Kidney (tissue), 14 donors: ENCODE data around the gene SPC25. TPM values are rescaled to one million over a fixed set of nuclear protein-coding genes. Genes with fewer than 3 reads are reported as not detected.
"Not testable (repeated sequence)": the region's sequence is repeated elsewhere in the genome, so short reads cannot be mapped to it uniquely, and the experiment has no call there.

Experiments used
- DNase-seq, 5 donors: peaks; one replicate each; pipeline ENCODE4 v3.0.0-alpha.2; 2013 to 2020
- FAIRE-seq: peaks from 2 replicates; lab custom pipeline; 2012; peaks lifted over from hg19 to GRCh38; lab: Jason Lieb, UNC
- H3K27ac ChIP-seq, 2 donors: one replicate each; pipeline ENCODE4 v1.7.0; 2013; ENCODE audit warnings: low read depth in 2 of 2, low read length in 2 of 2, inconsistent platforms in 1 of 2
- H3K27me3 ChIP-seq: one replicate; pipeline ENCODE4 v1.7.1; 2013; ENCODE audit warnings: low read length, inconsistent platforms; ENCODE audit not compliant: control insufficient read depth, insufficient read depth
- H3K36me3 ChIP-seq, 3 donors: one replicate each; pipeline versions ENCODE4 v1.7.0 to v1.7.1; 2013; ENCODE audit warnings: low read length in 3 of 3, control low read depth in 1 of 3, inconsistent platforms in 1 of 3; ENCODE audit not compliant: insufficient read depth in 3 of 3, control insufficient read depth in 2 of 3
- H3K4me1 ChIP-seq, 3 donors: one replicate each; pipeline versions ENCODE4 v1.7.0 to v1.7.1; 2013; ENCODE audit warnings: low read length in 3 of 3, inconsistent platforms in 1 of 3, low read depth in 1 of 3; ENCODE audit not compliant: control insufficient read depth in 2 of 3, insufficient read depth in 2 of 3
- H3K4me3 ChIP-seq, 3 donors: one replicate each; pipeline versions ENCODE4 v1.7.0 to v1.8.1; 2013; ENCODE audit warnings: low read length in 3 of 3, control low read depth in 1 of 3, inconsistent platforms in 1 of 3
- H3K9ac ChIP-seq, 3 donors: one replicate each; pipeline versions ENCODE4 v1.7.0 to v1.7.1; 2013; ENCODE audit warnings: low read length in 3 of 3, control low read depth in 1 of 3, inconsistent platforms in 1 of 3
- H3K9me3 ChIP-seq, 3 donors: one replicate each; pipeline versions ENCODE4 v1.7.0 to v1.7.1; 2013; ENCODE audit warnings: low read length in 3 of 3, control low read depth in 1 of 3, inconsistent platforms in 1 of 3; ENCODE audit not compliant: control insufficient read depth in 2 of 3, insufficient read depth in 1 of 3
- CTCF ChIP-seq: IDR thresholded peaks from 3 replicates; pipeline ENCODE4 v1.5.1; 2012; ENCODE audit warnings: mild to moderate bottlenecking, moderate library complexity, borderline replicate concordance; ENCODE audit not compliant: insufficient read depth; ENCODE audit errors: extremely low read depth
- intact Hi-C: fragments of 100-400 bp; cut with DNase I; formaldehyde crosslinking; loops from one replicate; pipeline ENCODE4 v1.11.1; 2022
- polyA plus RNA-seq: library from polyadenylated mRNA; stranded (reverse); fragments of 350-450 nt; fragmentation: Illumina TruSeq; extraction: RNeasy Lipid Tissue Mini Kit (QIAGEN cat#74804); gene quantifications from one replicate; pipeline ENCODE4 v1.2.3, GENCODE V29; 2014; ENCODE audit warnings: low read depth, low replicate concordance; ENCODE audit not compliant: insufficient read depth
- total RNA-seq: library from RNA; stranded (reverse); fragmentation: NEBNext Ultra II Directional; extraction: Animal tissue kit (Norgen Biotek cat#: 25700); gene quantifications from one replicate; pipeline ENCODE4 v1.2.1, GENCODE V29; 2021
- donor health status: control.
- donor health status: control.
- donor health status: control.
- donor health status: control.
- donor health status: control.
- donor health status: DM: yes; HTN: yes; CAD: no.
- donor health status: Normal renal cell carcinoma (clear cell type).

The SPC25 gene
- total and polyA plus RNA-seq, 2 donors from 2014 or later, result 0.79 TPM; not detected in 1

- intact Hi-C loops, result no loop called here
- no peaks in the 10 kb centered on the region for H3K27me3 ChIP-seq
- no peak for FAIRE-seq
- H3K9me3 ChIP-seq, result no peaks in the 10 kb centered on the region
- no peak overlapping the region for H3K9ac ChIP-seq
- no peak for DNase-seq
- H3K27ac ChIP-seq, result no peak overlapping the region
- no peaks in the 10 kb centered on the region for H3K4me1 ChIP-seq
- TF ChIP-seq CTCF, result no peak
- H3K36me3 ChIP-seq, result no peaks in the 10 kb centered on the region
- H3K4me3 ChIP-seq, result no peak overlapping the region
These were observed 45.8 kb upstream of the SPC25 start for GRCh38 chr2:168935810-168936581.

- Histone ChIP-seq H3K4me3 (no peak overlapping the region), H3K27ac (no peak overlapping the region), H3K9me3 (no peaks in the 10 kb centered on the region), H3K9ac (no peak overlapping the region), H3K36me3 (no peaks in the 10 kb centered on the region), H3K27me3 (no peaks in the 10 kb centered on the region), H3K4me1 (no peaks in the 10 kb centered on the region)
- FAIRE-seq, result no peak
- DNase-seq, result no peak
- intact Hi-C loops, result no loop called here
- TF ChIP-seq CTCF, result no peak
These were observed 44.6 kb upstream of the SPC25 start for GRCh38 chr2:168934826-168935225.

GRCh38 chr2:168932174-168932573 is 41.9 kb upstream of the SPC25 start:
- DNase-seq, H3K36me3 ChIP-seq, H3K9me3 ChIP-seq, H3K4me1 ChIP-seq, H3K4me3 ChIP-seq, H3K9ac ChIP-seq, intact Hi-C loops, FAIRE-seq, H3K27ac ChIP-seq, H3K27me3 ChIP-seq: not testable (repeated sequence)

- intact Hi-C loops, result no loop called here
These were observed 40.0 kb upstream of the SPC25 start for GRCh38 chr2:168930242-168930641.

More at GRCh38 chr2:168930242-168930641, 40.0 kb upstream of the SPC25 start:
- H3K4me1 ChIP-seq, result no peaks in the 10 kb centered on the region
- no peaks in the 10 kb centered on the region for H3K9me3 ChIP-seq
- H3K9ac ChIP-seq, result no peak overlapping the region
- H3K27me3 ChIP-seq, result no peaks in the 10 kb centered on the region
- H3K36me3 ChIP-seq, result no peaks in the 10 kb centered on the region
- FAIRE-seq, result no peak
- no peak for TF ChIP-seq CTCF
- no peak overlapping the region for H3K27ac ChIP-seq
- no peak for DNase-seq
- H3K4me3 ChIP-seq, result no peak overlapping the region
